K562 (cell line): Measurements from ENCODE around the gene RNU6-1.

Experiments used
- ASH1L ChIP-seq: fragments of 450-650 bp; IDR thresholded peaks from 2 replicates; pipeline ENCODE4 v1.6.1; 2018; ENCODE audit warnings: borderline replicate concordance, mild to moderate bottlenecking, low read depth; ENCODE audit not compliant: partially characterized antibody
- CBX8 ChIP-seq: fragments of 200-600 bp; sonication (generic); IDR thresholded peaks from 2 replicates; pipeline ENCODE4 v1.6.1; 2012; ENCODE audit warnings: borderline replicate concordance, mixed run types, low read depth, mild to moderate bottlenecking, moderate library complexity, mixed read lengths, low read length, control low read depth, inconsistent platforms; ENCODE audit not compliant: poor library complexity, severe bottlenecking; ENCODE audit errors: extremely low read depth
- EP300 ChIP-seq: IDR thresholded peaks from 2 replicates; pipeline ENCODE4 v1.6.1; 2012; ENCODE audit warnings: low read length, improper control_type of control experiment
- MTA2 ChIP-seq: fragments of 450-650 bp; IDR thresholded peaks from 2 replicates; pipeline ENCODE4 v1.6.1; 2016; ENCODE audit warnings: low read depth
- PHF21A ChIP-seq: fragments of 450-650 bp; IDR thresholded peaks from 2 replicates; pipeline ENCODE4 v1.6.1; 2017; ENCODE audit warnings: low read depth, borderline replicate concordance
- SMAD4 ChIP-seq: fragments of 250-450 bp; sonication (Bioruptor Pico); conservative IDR thresholded peaks from 2 replicates; pipeline ENCODE4 v1.8.0; 2021; ENCODE audit warnings: inconsistent platforms, mild to moderate bottlenecking, moderate library complexity
- TBL1XR1 ChIP-seq, 2 experiments: IDR thresholded peaks; 2 replicates each; pipeline ENCODE4 v1.6.1; 2012; ENCODE audit warnings: improper control_type of control experiment in 2 of 2, low read length in 2 of 2, mild to moderate bottlenecking in 1 of 2
- ZFP36 ChIP-seq: fragments of 150-350 bp; IDR thresholded peaks from 2 replicates; pipeline ENCODE4 v1.6.1; 2018; ENCODE audit warnings: low read length, low read depth; ENCODE audit not compliant: partially characterized antibody
- ZNF707 ChIP-seq: fragments of 250-450 bp; sonication (Bioruptor Pico); conservative IDR thresholded peaks from 2 replicates; pipeline ENCODE4 v1.8.0; 2022; ENCODE audit warnings: inconsistent platforms, mild to moderate bottlenecking, moderate library complexity
- TF ChIP-seq, protein P1 (sequence below): fragments of 450-650 bp; IDR thresholded peaks from 2 replicates; pipeline ENCODE4 v1.6.1; 2016; ENCODE audit warnings: low read depth, mild to moderate bottlenecking, moderate library complexity
- TF ChIP-seq, protein P2 (sequence below): fragments of 150-350 bp; IDR thresholded peaks from 2 replicates; pipeline ENCODE4 v1.6.1; 2014; ENCODE audit warnings: low read depth, mild to moderate bottlenecking, low read length, borderline replicate concordance
- TF ChIP-seq, protein P3 (sequence below): sonication (generic); formaldehyde crosslinking; IDR thresholded peaks from 2 replicates; pipeline ENCODE4 v1.8.1; 2023; ENCODE audit warnings: mild to moderate bottlenecking, missing genetic modification reagents
- TF ChIP-seq, protein P4 (sequence below), 3 experiments: IDR thresholded peaks in 2 of 3; conservative IDR thresholded peaks in 1 of 3; 2 replicates each; pipeline ENCODE4 v1.5.1; 2011 to 2012; ENCODE audit warnings: low read length in 3 of 3, mild to moderate bottlenecking in 3 of 3, control low read depth in 2 of 3, improper control_type of control experiment in 1 of 3, inconsistent platforms in 1 of 3, low read depth in 1 of 3, mixed read lengths in 1 of 3, moderate library complexity in 1 of 3; ENCODE audit not compliant: insufficient read depth in 2 of 3

DNA sequence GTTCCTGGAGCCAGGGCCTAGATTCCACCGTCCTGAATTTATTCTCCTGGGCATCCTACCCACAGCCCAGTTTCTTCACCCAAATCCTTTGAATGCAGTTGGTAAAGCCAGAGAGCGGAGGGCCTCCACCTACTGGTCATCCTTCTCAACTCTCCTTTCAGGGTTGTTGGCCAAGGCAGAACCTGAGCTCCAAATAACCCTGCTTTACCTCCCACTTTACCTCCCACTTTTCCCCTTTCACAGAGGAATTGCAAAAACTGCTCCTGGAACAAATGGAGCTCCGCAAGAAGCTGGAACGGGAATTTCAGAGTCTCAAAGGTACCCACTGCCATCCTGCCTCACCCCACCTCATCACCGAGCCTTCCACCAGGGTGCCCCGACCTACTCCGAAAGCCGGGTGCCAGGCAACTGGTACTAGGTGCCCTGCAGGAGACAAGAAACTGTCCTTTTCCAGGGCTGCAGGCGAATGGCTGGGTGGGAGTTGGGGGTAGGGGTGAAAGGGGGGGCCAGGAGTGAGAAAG is 7.8 kb downstream of the RNU6-1 start:
- no peak for TF ChIP-seq CBX8
- no peak for TF ChIP-seq EP300
- TF ChIP-seq ZNF707 (CRISPR knock-in tag) = no peak
- TF ChIP-seq PHF21A = no peak
- TF ChIP-seq, protein P1, sequence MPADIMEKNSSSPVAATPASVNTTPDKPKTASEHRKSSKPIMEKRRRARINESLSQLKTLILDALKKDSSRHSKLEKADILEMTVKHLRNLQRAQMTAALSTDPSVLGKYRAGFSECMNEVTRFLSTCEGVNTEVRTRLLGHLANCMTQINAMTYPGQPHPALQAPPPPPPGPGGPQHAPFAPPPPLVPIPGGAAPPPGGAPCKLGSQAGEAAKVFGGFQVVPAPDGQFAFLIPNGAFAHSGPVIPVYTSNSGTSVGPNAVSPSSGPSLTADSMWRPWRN = no peak
- TF ChIP-seq, protein P2, sequence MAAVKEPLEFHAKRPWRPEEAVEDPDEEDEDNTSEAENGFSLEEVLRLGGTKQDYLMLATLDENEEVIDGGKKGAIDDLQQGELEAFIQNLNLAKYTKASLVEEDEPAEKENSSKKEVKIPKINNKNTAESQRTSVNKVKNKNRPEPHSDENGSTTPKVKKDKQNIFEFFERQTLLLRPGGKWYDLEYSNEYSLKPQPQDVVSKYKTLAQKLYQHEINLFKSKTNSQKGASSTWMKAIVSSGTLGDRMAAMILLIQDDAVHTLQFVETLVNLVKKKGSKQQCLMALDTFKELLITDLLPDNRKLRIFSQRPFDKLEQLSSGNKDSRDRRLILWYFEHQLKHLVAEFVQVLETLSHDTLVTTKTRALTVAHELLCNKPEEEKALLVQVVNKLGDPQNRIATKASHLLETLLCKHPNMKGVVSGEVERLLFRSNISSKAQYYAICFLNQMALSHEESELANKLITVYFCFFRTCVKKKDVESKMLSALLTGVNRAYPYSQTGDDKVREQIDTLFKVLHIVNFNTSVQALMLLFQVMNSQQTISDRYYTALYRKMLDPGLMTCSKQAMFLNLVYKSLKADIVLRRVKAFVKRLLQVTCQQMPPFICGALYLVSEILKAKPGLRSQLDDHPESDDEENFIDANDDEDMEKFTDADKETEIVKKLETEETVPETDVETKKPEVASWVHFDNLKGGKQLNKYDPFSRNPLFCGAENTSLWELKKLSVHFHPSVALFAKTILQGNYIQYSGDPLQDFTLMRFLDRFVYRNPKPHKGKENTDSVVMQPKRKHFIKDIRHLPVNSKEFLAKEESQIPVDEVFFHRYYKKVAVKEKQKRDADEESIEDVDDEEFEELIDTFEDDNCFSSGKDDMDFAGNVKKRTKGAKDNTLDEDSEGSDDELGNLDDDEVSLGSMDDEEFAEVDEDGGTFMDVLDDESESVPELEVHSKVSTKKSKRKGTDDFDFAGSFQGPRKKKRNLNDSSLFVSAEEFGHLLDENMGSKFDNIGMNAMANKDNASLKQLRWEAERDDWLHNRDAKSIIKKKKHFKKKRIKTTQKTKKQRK = no peak
- no peak for TF ChIP-seq ZFP36
- TF ChIP-seq, protein P3, sequence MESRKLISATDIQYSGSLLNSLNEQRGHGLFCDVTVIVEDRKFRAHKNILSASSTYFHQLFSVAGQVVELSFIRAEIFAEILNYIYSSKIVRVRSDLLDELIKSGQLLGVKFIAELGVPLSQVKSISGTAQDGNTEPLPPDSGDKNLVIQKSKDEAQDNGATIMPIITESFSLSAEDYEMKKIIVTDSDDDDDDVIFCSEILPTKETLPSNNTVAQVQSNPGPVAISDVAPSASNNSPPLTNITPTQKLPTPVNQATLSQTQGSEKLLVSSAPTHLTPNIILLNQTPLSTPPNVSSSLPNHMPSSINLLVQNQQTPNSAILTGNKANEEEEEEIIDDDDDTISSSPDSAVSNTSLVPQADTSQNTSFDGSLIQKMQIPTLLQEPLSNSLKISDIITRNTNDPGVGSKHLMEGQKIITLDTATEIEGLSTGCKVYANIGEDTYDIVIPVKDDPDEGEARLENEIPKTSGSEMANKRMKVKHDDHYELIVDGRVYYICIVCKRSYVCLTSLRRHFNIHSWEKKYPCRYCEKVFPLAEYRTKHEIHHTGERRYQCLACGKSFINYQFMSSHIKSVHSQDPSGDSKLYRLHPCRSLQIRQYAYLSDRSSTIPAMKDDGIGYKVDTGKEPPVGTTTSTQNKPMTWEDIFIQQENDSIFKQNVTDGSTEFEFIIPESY = no peak
- no peak for TF ChIP-seq MTA2
- no peak for TF ChIP-seq TBL1XR1 (IDR thresholded peaks at IDR 0.05; ENCODE audit: low read length in 2 of 2)
- TF ChIP-seq, protein P4, sequence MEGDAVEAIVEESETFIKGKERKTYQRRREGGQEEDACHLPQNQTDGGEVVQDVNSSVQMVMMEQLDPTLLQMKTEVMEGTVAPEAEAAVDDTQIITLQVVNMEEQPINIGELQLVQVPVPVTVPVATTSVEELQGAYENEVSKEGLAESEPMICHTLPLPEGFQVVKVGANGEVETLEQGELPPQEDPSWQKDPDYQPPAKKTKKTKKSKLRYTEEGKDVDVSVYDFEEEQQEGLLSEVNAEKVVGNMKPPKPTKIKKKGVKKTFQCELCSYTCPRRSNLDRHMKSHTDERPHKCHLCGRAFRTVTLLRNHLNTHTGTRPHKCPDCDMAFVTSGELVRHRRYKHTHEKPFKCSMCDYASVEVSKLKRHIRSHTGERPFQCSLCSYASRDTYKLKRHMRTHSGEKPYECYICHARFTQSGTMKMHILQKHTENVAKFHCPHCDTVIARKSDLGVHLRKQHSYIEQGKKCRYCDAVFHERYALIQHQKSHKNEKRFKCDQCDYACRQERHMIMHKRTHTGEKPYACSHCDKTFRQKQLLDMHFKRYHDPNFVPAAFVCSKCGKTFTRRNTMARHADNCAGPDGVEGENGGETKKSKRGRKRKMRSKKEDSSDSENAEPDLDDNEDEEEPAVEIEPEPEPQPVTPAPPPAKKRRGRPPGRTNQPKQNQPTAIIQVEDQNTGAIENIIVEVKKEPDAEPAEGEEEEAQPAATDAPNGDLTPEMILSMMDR (IDR thresholded peaks at IDR 0.05 in 2 of 3, conservative IDR thresholded peaks at IDR 0.05 in 1 of 3; ENCODE audit: insufficient read depth in 2 of 3, low read depth in 1 of 3, low read length in 3 of 3) = peak; percentile 31 to 54 (median 52); a peak in 4 of 6 replicates
- TF ChIP-seq ASH1L = no peak
- TF ChIP-seq SMAD4 = no peak
